Naive B cell (primary cell): ENCODE results near the gene XK. TPM values are rescaled to one million over a fixed set of nuclear protein-coding genes. Genes with fewer than 3 reads are reported as not detected.
"Not testable (repeated sequence)": the region's sequence is repeated elsewhere in the genome, so short reads cannot be mapped to it uniquely, and the experiment has no call there.

ENCODE experiments used
- ATAC-seq, 2 donors: fragments of 150-1000 bp; cut with Tn5 transposase; 2 replicates each; pipeline ENCODE4 v1.10.0; 2021; ENCODE audit warnings: low read depth in 2 of 2, mild to moderate bottlenecking in 2 of 2, moderate library complexity in 2 of 2
- DNase-seq: peaks from one replicate; pipeline ENCODE4 v3.0.0; 2022
- H3K27ac Mint-ChIP-seq, 6 donors: one replicate each; pipeline ENCODE4 v1.8.0; 2020 to 2022; ENCODE audit warnings: mild to moderate bottlenecking in 6 of 6, mixed read lengths in 6 of 6, moderate library complexity in 5 of 6, inconsistent platforms in 2 of 6
- H3K27me3 Mint-ChIP-seq, 3 donors: one replicate each; pipeline ENCODE4 v1.8.0; 2021 to 2022; ENCODE audit warnings: mixed read lengths in 3 of 3, mild to moderate bottlenecking in 1 of 3
- H3K36me3 Mint-ChIP-seq, 2 donors: one replicate each; pipeline ENCODE4 v1.8.0; 2020 to 2022; ENCODE audit warnings: mixed read lengths in 2 of 2, inconsistent platforms in 1 of 2, mild to moderate bottlenecking in 1 of 2
- H3K4me1 Mint-ChIP-seq, 3 donors: one replicate each; pipeline ENCODE4 v1.8.0; 2020 to 2022; ENCODE audit warnings: mixed read lengths in 3 of 3, inconsistent platforms in 1 of 3, mild to moderate bottlenecking in 1 of 3, moderate library complexity in 1 of 3
- H3K4me3 Mint-ChIP-seq, 8 donors: one replicate each; pipeline ENCODE4 v1.8.0; 2020 to 2022; ENCODE audit warnings: mild to moderate bottlenecking in 8 of 8, mixed read lengths in 8 of 8, moderate library complexity in 8 of 8, inconsistent platforms in 2 of 8
- H3K9me3 Mint-ChIP-seq, 7 donors: one replicate each; pipeline ENCODE4 v1.8.0; 2020 to 2022; ENCODE audit warnings: mixed read lengths in 7 of 7, mild to moderate bottlenecking in 5 of 7, inconsistent platforms in 2 of 7, moderate library complexity in 1 of 7
- polyA plus RNA-seq, 6 donors: library from polyadenylated mRNA; unstranded; fragments of 300-500 nt; fragmentation: Illumina TruSeq; gene quantifications; one replicate each; pipeline ENCODE4 v1.2.3, GENCODE V29; 2021; ENCODE audit warnings: low read depth in 6 of 6

Gene XK
- polyA plus RNA-seq = under 1 TPM in 4 of 6 donors, not detected in 2; 0.07 to 0.41 (median 0.22) TPM

- no peaks in the 10 kb centered on the region for H3K4me1 Mint-ChIP-seq
- ATAC-seq = peak; percentile 86 to 90
- peaks cover 0 to 7% (median under 1%) of the 10 kb centered on the region in 3 donors for H3K27me3 Mint-ChIP-seq
- peak; percentile 44 for DNase-seq
- peak within 1 kb of the TSS; percentile 73 to 88 (median 80) for H3K4me3 Mint-ChIP-seq
- no peaks in the 10 kb centered on the region for H3K9me3 Mint-ChIP-seq
- H3K27ac Mint-ChIP-seq = peak within 1 kb of the TSS in 2 of 6 donors; percentile 36 to 80
- no peaks in the 10 kb centered on the region for H3K36me3 Mint-ChIP-seq
Observed at GRCh38 chrX:37685381-37686359, at the start of gene XK. XK (plus strand) TSS chrX:37685791; CDS start chrX:37685962, 171 bp downstream.

- Mint-ChIP-seq H3K4me1 (no peaks in the 10 kb centered on the region), H3K36me3 (no peaks in the 10 kb centered on the region)
Observed at GRCh38 chrX:37638047-37638446, 47.5 kb upstream of the XK start.

GRCh38 chrX:37640142-37640541, 45.4 kb upstream of the XK start:
- H3K27ac Mint-ChIP-seq = peak overlapping the region in 1 of 6 donors; percentile 31
- H3K4me3 Mint-ChIP-seq = no peak overlapping the region
- H3K27me3 Mint-ChIP-seq = peaks cover 0 to 16% (median 4%) of the 10 kb centered on the region in 3 donors
- H3K4me1 Mint-ChIP-seq = no peaks in the 10 kb centered on the region
- DNase-seq (no peak), ATAC-seq (no peak)
- H3K36me3 Mint-ChIP-seq = no peaks in the 10 kb centered on the region
- peaks cover 0 to 5% (median 0%) of the 10 kb centered on the region in 7 donors for H3K9me3 Mint-ChIP-seq

More at GRCh38 chrX:37638047-37638446, 47.5 kb upstream of the XK start:
- peaks cover 0 to 9% (median 6%) of the 10 kb centered on the region in 7 donors for H3K9me3 Mint-ChIP-seq
- H3K27me3 Mint-ChIP-seq = peaks cover 0 to 16% (median 4%) of the 10 kb centered on the region in 3 donors
- ATAC-seq = no peak
- no peak for DNase-seq
- H3K4me3 Mint-ChIP-seq = no peak overlapping the region
- H3K27ac Mint-ChIP-seq = no peak overlapping the region

- Mint-ChIP-seq H3K36me3 (no peaks in the 10 kb centered on the region), H3K4me3 (no peak overlapping the region), H3K9me3 (peaks cover 0 to 5% (median 0%) of the 10 kb centered on the region in 7 donors), H3K27me3 (peaks cover 0 to 16% (median 4%) of the 10 kb centered on the region in 3 donors), H3K27ac (no peak overlapping the region), H3K4me1 (no peaks in the 10 kb centered on the region)
- ATAC-seq (no peak), DNase-seq (no peak)
Observed at GRCh38 chrX:37641859-37642258, 43.7 kb upstream of the XK start.

GRCh38 chrX:37644381-37645305, 40.9 kb upstream of the XK start:
- peak overlapping the region in 1 of 6 donors; percentile 2 for H3K27ac Mint-ChIP-seq
- H3K9me3 Mint-ChIP-seq = peaks cover 0 to 14% (median 0%) of the 10 kb centered on the region in 7 donors
- H3K4me3 Mint-ChIP-seq = no peak overlapping the region
- DNase-seq (no peak), ATAC-seq (no peak)
- peaks cover 0 to 9% (median 0%) of the 10 kb centered on the region in 3 donors for H3K27me3 Mint-ChIP-seq
- no peaks in the 10 kb centered on the region for H3K4me1 Mint-ChIP-seq
- H3K36me3 Mint-ChIP-seq = no peaks in the 10 kb centered on the region

GRCh38 chrX:37646254-37646653, 39.3 kb upstream of the XK start:
- H3K4me1 Mint-ChIP-seq = no peaks in the 10 kb centered on the region

GRCh38 chrX:37650879-37651278, 34.7 kb upstream of the XK start:
- ATAC-seq = not testable (repeated sequence)

More at GRCh38 chrX:37646254-37646653, 39.3 kb upstream of the XK start:
- no peak for ATAC-seq
- H3K9me3 Mint-ChIP-seq = peaks cover 0 to 15% (median 0%) of the 10 kb centered on the region in 7 donors
- H3K27ac Mint-ChIP-seq = no peak overlapping the region
- H3K4me3 Mint-ChIP-seq = no peak overlapping the region
- H3K27me3 Mint-ChIP-seq = no peaks in the 10 kb centered on the region
- no peaks in the 10 kb centered on the region for H3K36me3 Mint-ChIP-seq
- no peak for DNase-seq

GRCh38 chrX:37651921-37652452, 33.6 kb upstream of the XK start:
- ATAC-seq (no peak), DNase-seq (no peak)
- peaks cover 0 to 15% (median 2%) of the 10 kb centered on the region in 7 donors for H3K9me3 Mint-ChIP-seq
- no peaks in the 10 kb centered on the region for H3K36me3 Mint-ChIP-seq
- H3K4me3 Mint-ChIP-seq = peak overlapping the region in 1 of 8 donors; percentile 5
- no peak overlapping the region for H3K27ac Mint-ChIP-seq
- H3K4me1 Mint-ChIP-seq = no peaks in the 10 kb centered on the region
- H3K27me3 Mint-ChIP-seq = peaks cover 0 to 26% (median 0%) of the 10 kb centered on the region in 3 donors

More at GRCh38 chrX:37650879-37651278, 34.7 kb upstream of the XK start:
- H3K9me3 Mint-ChIP-seq = peaks cover 0 to 15% (median 2%) of the 10 kb centered on the region in 7 donors
- H3K27ac Mint-ChIP-seq, DNase-seq, H3K4me1 Mint-ChIP-seq, H3K4me3 Mint-ChIP-seq, H3K36me3 Mint-ChIP-seq: not testable (repeated sequence)
- H3K27me3 Mint-ChIP-seq = peaks cover 0 to 18% (median 0%) of the 10 kb centered on the region in 3 donors

GRCh38 chrX:37652589-37653231, 32.9 kb upstream of the XK start:
- no peak overlapping the region for H3K27ac Mint-ChIP-seq
- peaks cover 0 to 29% (median 0%) of the 10 kb centered on the region in 3 donors for H3K27me3 Mint-ChIP-seq
- H3K36me3 Mint-ChIP-seq = no peaks in the 10 kb centered on the region
- H3K4me3 Mint-ChIP-seq = no peak overlapping the region
- H3K4me1 Mint-ChIP-seq = no peaks in the 10 kb centered on the region
- DNase-seq (no peak), ATAC-seq (no peak)
- H3K9me3 Mint-ChIP-seq = peaks cover 0 to 15% (median 2%) of the 10 kb centered on the region in 7 donors

GRCh38 chrX:37653397-37654085, 32.0 kb upstream of the XK start:
- H3K27ac Mint-ChIP-seq = no peak overlapping the region
- DNase-seq (no peak), ATAC-seq (no peak)
- H3K4me1 Mint-ChIP-seq = no peaks in the 10 kb centered on the region
- H3K9me3 Mint-ChIP-seq = peaks cover 0 to 12% (median 2%) of the 10 kb centered on the region in 7 donors
- H3K36me3 Mint-ChIP-seq = no peaks in the 10 kb centered on the region
- no peak overlapping the region for H3K4me3 Mint-ChIP-seq
- peaks cover 0 to 37% (median 0%) of the 10 kb centered on the region in 3 donors for H3K27me3 Mint-ChIP-seq

- H3K4me3 Mint-ChIP-seq = no peak overlapping the region
- ATAC-seq = no peak
Observed at GRCh38 chrX:37658343-37659030, 27.1 kb upstream of the XK start.

More at GRCh38 chrX:37658343-37659030, 27.1 kb upstream of the XK start:
- Mint-ChIP-seq H3K4me1 (no peaks in the 10 kb centered on the region), H3K36me3 (no peaks in the 10 kb centered on the region), H3K27me3 (peaks cover 0 to 41% (median 3%) of the 10 kb centered on the region in 3 donors), H3K9me3 (no peaks in the 10 kb centered on the region), H3K27ac (no peak overlapping the region)
- no peak for DNase-seq
